ENCODE measurements around the gene DSC3. TPM values are rescaled to one million over a fixed set of nuclear protein-coding genes. Genes with fewer than 3 reads are reported as not detected.

Gene DSC3
- total RNA-seq, 1 experiment from 2014 or later: 9.8 TPM

GRCh38 chr18:30989141-30989540, 53.4 kb downstream of the DSC3 start:
- H3K4me3 Mint-ChIP-seq (ENCODE audit: low read depth, unreplicated experiment): no peak overlapping the region
- intact Hi-C loops (cut with micrococcal nuclease; ENCODE audit: unreplicated experiment): no loop called here

GRCh38 chr18:30988440-30988839, 54.1 kb downstream of the DSC3 start:
- no peak overlapping the region for H3K27ac Mint-ChIP-seq (ENCODE audit: unreplicated experiment)
- H3K4me3 Mint-ChIP-seq (ENCODE audit: low read depth, unreplicated experiment): no peak overlapping the region
- no peaks in the 10 kb centered on the region for H3K27me3 Mint-ChIP-seq (ENCODE audit: unreplicated experiment)
- DNase-seq: no peak
- peaks cover 20% of the 10 kb centered on the region for H3K4me1 Mint-ChIP-seq (ENCODE audit: low read depth, unreplicated experiment)
- H3K9me3 Mint-ChIP-seq (ENCODE audit: low read depth, unreplicated experiment): no peaks in the 10 kb centered on the region
- TF ChIP-seq CTCF (IDR thresholded peaks at IDR 0.05; ENCODE audit: unreplicated experiment): no peak
- CTCF ChIA-PET: no interaction called here
- intact Hi-C loops (cut with micrococcal nuclease; ENCODE audit: unreplicated experiment): no loop called here
- no TSS peak for BruUV-seq (replicated peaks)
- H3K36me3 Mint-ChIP-seq (ENCODE audit: insufficient read depth, unreplicated experiment): no peaks in the 10 kb centered on the region

More at GRCh38 chr18:30989141-30989540, 53.4 kb downstream of the DSC3 start:
- Mint-ChIP-seq H3K36me3 (ENCODE audit: insufficient read depth, unreplicated experiment) (no peaks in the 10 kb centered on the region), H3K27me3 (ENCODE audit: unreplicated experiment) (no peaks in the 10 kb centered on the region), H3K9me3 (ENCODE audit: low read depth, unreplicated experiment) (no peaks in the 10 kb centered on the region), H3K27ac (ENCODE audit: unreplicated experiment) (no peak overlapping the region), H3K4me1 (ENCODE audit: low read depth, unreplicated experiment) (peaks cover 20% of the 10 kb centered on the region)
- BruUV-seq (replicated peaks): no TSS peak
- TF ChIP-seq CTCF (IDR thresholded peaks at IDR 0.05; ENCODE audit: unreplicated experiment): no peak
- DNase-seq: no peak
- CTCF ChIA-PET: no interaction called here

GRCh38 chr18:30987467-30988241, 54.9 kb downstream of the DSC3 start:
- no peaks in the 10 kb centered on the region for H3K9me3 Mint-ChIP-seq (ENCODE audit: low read depth, unreplicated experiment)
- BruUV-seq (replicated peaks): no TSS peak
- no peaks in the 10 kb centered on the region for H3K36me3 Mint-ChIP-seq (ENCODE audit: insufficient read depth, unreplicated experiment)
- peak overlapping the region; percentile 72 for H3K27ac Mint-ChIP-seq (ENCODE audit: unreplicated experiment)
- peak; percentile 68 for DNase-seq
- CTCF ChIA-PET: no interaction called here
- no peak overlapping the region for H3K4me3 Mint-ChIP-seq (ENCODE audit: low read depth, unreplicated experiment)
- peaks cover 20% of the 10 kb centered on the region for H3K4me1 Mint-ChIP-seq (ENCODE audit: low read depth, unreplicated experiment)
- intact Hi-C loops (cut with micrococcal nuclease; ENCODE audit: unreplicated experiment): no loop called here
- no peak for TF ChIP-seq CTCF (IDR thresholded peaks at IDR 0.05; ENCODE audit: unreplicated experiment)
- H3K27me3 Mint-ChIP-seq (ENCODE audit: unreplicated experiment): no peaks in the 10 kb centered on the region

- no peaks in the 10 kb centered on the region for H3K9me3 Mint-ChIP-seq (ENCODE audit: low read depth, unreplicated experiment)
- no TSS peak for BruUV-seq (replicated peaks)
- peaks cover 20% of the 10 kb centered on the region for H3K4me1 Mint-ChIP-seq (ENCODE audit: low read depth, unreplicated experiment)
- H3K4me3 Mint-ChIP-seq (ENCODE audit: low read depth, unreplicated experiment): no peak overlapping the region
- CTCF ChIA-PET: no interaction called here
- no peaks in the 10 kb centered on the region for H3K27me3 Mint-ChIP-seq (ENCODE audit: unreplicated experiment)
- TF ChIP-seq CTCF (IDR thresholded peaks at IDR 0.05; ENCODE audit: unreplicated experiment): no peak
- intact Hi-C loops (cut with micrococcal nuclease; ENCODE audit: unreplicated experiment): no loop called here
- no peaks in the 10 kb centered on the region for H3K36me3 Mint-ChIP-seq (ENCODE audit: insufficient read depth, unreplicated experiment)
- no peak overlapping the region for H3K27ac Mint-ChIP-seq (ENCODE audit: unreplicated experiment)
- no peak for DNase-seq
Measured at GRCh38 chr18:30985753-30986152, 56.8 kb downstream of the DSC3 start.

Measured in Calu3 (cell line).